ENCODE data around the gene HS3ST6. TPM values are rescaled to one million over a fixed set of nuclear protein-coding genes. Genes with fewer than 3 reads are reported as not detected.
A peak's percentile ranks its signal among the peaks of the same experiment; 100 is the strongest.
"Not testable (repeated sequence)": the region's sequence is repeated elsewhere in the genome, so short reads cannot be mapped to it uniquely, and the experiment has no call there.

HS3ST6 gene
- polyA plus RNA-seq, 4 donors = 0.04 TPM; not detected in 3

DNA sequence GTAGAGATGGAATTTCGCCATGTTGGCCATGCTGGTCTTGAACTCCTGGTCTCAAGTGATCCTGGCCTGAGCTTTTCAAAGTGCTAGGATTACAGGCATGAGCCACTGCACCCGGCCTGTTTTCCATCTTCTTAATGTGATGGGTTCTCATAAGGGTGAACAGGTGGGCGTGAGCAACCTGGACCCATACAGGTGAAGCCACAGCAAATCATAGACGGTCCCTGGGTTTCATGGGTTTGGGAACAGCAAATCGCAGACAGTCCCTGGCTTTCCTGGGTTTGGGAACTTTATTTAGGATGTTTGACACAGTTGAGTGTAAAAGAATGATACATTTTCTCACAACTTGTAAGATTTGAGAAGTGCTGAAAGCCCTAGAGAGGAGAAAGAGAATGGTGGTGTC, 33.3 kb downstream of the HS3ST6 start:
- DNase-seq (no peak), FAIRE-seq (no peak)
- Histone ChIP-seq H3K4me1 (ENCODE audit: control insufficient read depth in 3 of 3, insufficient read depth in 2 of 3, low read depth in 1 of 3, low read length in 2 of 3) (no peaks in the 10 kb centered on the region), H3K27me3 (ENCODE audit: control insufficient read depth in 3 of 3, insufficient read depth in 3 of 3, low read length in 3 of 3) (peaks cover 0 to under 1% (median 0%) of the 10 kb centered on the region in 3 donors), H3K27ac (ENCODE audit: low read depth in 1 of 3, low read length in 2 of 3) (no peak overlapping the region), H3K9me3 (ENCODE audit: control insufficient read depth in 2 of 2, insufficient read depth in 1 of 2, low read depth in 1 of 2, low read length in 1 of 2) (no peaks in the 10 kb centered on the region), H3K4me3 (ENCODE audit: low read depth in 1 of 3, low read length in 3 of 3) (no peak overlapping the region), H3K36me3 (ENCODE audit: control insufficient read depth in 3 of 3, insufficient read depth in 2 of 3, low read depth in 1 of 3, low read length in 3 of 3) (no peaks in the 10 kb centered on the region)
- WGBS, 3 donors = 78 to 95% (median 79%) methylated on average over 5 of the region's 5 CpGs

GRCh38 chr16:1884155-1884760, 34.0 kb downstream of the HS3ST6 start:
- no peaks in the 10 kb centered on the region for H3K36me3 ChIP-seq (ENCODE audit: control insufficient read depth in 3 of 3, insufficient read depth in 2 of 3, low read depth in 1 of 3, low read length in 3 of 3)
- H3K27ac ChIP-seq (ENCODE audit: low read depth in 1 of 3, low read length in 2 of 3) = no peak overlapping the region
- H3K9me3 ChIP-seq (ENCODE audit: control insufficient read depth in 2 of 2, insufficient read depth in 1 of 2, low read depth in 1 of 2, low read length in 1 of 2) = no peaks in the 10 kb centered on the region
- WGBS, 3 donors = 34 to 56% (median 44%) methylated on average over 13 of the region's 13 CpGs
- peak; percentile 50 to 71 for DNase-seq
- H3K27me3 ChIP-seq (ENCODE audit: control insufficient read depth in 3 of 3, insufficient read depth in 3 of 3, low read length in 3 of 3) = peaks cover 0 to 3% (median 0%) of the 10 kb centered on the region in 3 donors
- no peaks in the 10 kb centered on the region for H3K4me1 ChIP-seq (ENCODE audit: control insufficient read depth in 3 of 3, insufficient read depth in 2 of 3, low read depth in 1 of 3, low read length in 2 of 3)
- no peak for FAIRE-seq
- no peak overlapping the region for H3K4me3 ChIP-seq (ENCODE audit: low read depth in 1 of 3, low read length in 3 of 3)

- not testable (repeated sequence) for H3K4me1 ChIP-seq (ENCODE audit: control insufficient read depth in 3 of 3, insufficient read depth in 2 of 3, low read depth in 1 of 3, low read length in 2 of 3); H3K9me3 ChIP-seq (ENCODE audit: control insufficient read depth in 2 of 2, insufficient read depth in 1 of 2, low read depth in 1 of 2, low read length in 1 of 2); H3K36me3 ChIP-seq (ENCODE audit: control insufficient read depth in 3 of 3, insufficient read depth in 2 of 3, low read depth in 1 of 3, low read length in 3 of 3); DNase-seq; H3K4me3 ChIP-seq (ENCODE audit: low read depth in 1 of 3, low read length in 3 of 3); FAIRE-seq; H3K27ac ChIP-seq (ENCODE audit: low read depth in 1 of 3, low read length in 2 of 3)
- peaks cover 0 to 10% (median 3%) of the 10 kb centered on the region in 3 donors for H3K27me3 ChIP-seq (ENCODE audit: control insufficient read depth in 3 of 3, insufficient read depth in 3 of 3, low read length in 3 of 3)
- 87 to 90% (median 89%) methylated on average over 9 of the region's 9 CpGs for WGBS, 3 donors
Observed at GRCh38 chr16:1881172-1881571, 37.0 kb downstream of the HS3ST6 start.

GRCh38 chr16:1879477-1879876, 38.7 kb downstream of the HS3ST6 start:
- DNase-seq (no peak), FAIRE-seq (no peak)
- no peaks in the 10 kb centered on the region for H3K9me3 ChIP-seq (ENCODE audit: control insufficient read depth in 2 of 2, insufficient read depth in 1 of 2, low read depth in 1 of 2, low read length in 1 of 2)
- no peaks in the 10 kb centered on the region for H3K36me3 ChIP-seq (ENCODE audit: control insufficient read depth in 3 of 3, insufficient read depth in 2 of 3, low read depth in 1 of 3, low read length in 3 of 3)
- H3K27ac ChIP-seq (ENCODE audit: low read depth in 1 of 3, low read length in 2 of 3) = no peak overlapping the region
- 54 to 77% (median 67%) methylated on average over 2 of the region's 2 CpGs for WGBS, 3 donors
- H3K4me1 ChIP-seq (ENCODE audit: control insufficient read depth in 3 of 3, insufficient read depth in 2 of 3, low read depth in 1 of 3, low read length in 2 of 3) = no peaks in the 10 kb centered on the region
- H3K27me3 ChIP-seq (ENCODE audit: control insufficient read depth in 3 of 3, insufficient read depth in 3 of 3, low read length in 3 of 3) = peaks cover 0 to 13% (median 3%) of the 10 kb centered on the region in 3 donors
- no peak overlapping the region for H3K4me3 ChIP-seq (ENCODE audit: low read depth in 1 of 3, low read length in 3 of 3)

- WGBS, 3 donors = 73 to 77% (median 75%) methylated on average over 5 of the region's 5 CpGs
- H3K27me3 ChIP-seq (ENCODE audit: control insufficient read depth in 3 of 3, insufficient read depth in 3 of 3, low read length in 3 of 3) = peaks cover 0 to 13% (median 3%) of the 10 kb centered on the region in 3 donors
- H3K4me3 ChIP-seq (ENCODE audit: low read depth in 1 of 3, low read length in 3 of 3) = no peak overlapping the region
- H3K27ac ChIP-seq (ENCODE audit: low read depth in 1 of 3, low read length in 2 of 3) = no peak overlapping the region
- no peaks in the 10 kb centered on the region for H3K36me3 ChIP-seq (ENCODE audit: control insufficient read depth in 3 of 3, insufficient read depth in 2 of 3, low read depth in 1 of 3, low read length in 3 of 3)
- FAIRE-seq (no peak), DNase-seq (no peak)
- no peaks in the 10 kb centered on the region for H3K4me1 ChIP-seq (ENCODE audit: control insufficient read depth in 3 of 3, insufficient read depth in 2 of 3, low read depth in 1 of 3, low read length in 2 of 3)
- no peaks in the 10 kb centered on the region for H3K9me3 ChIP-seq (ENCODE audit: control insufficient read depth in 2 of 2, insufficient read depth in 1 of 2, low read depth in 1 of 2, low read length in 1 of 2)
Observed at GRCh38 chr16:1878256-1878655, 40.0 kb downstream of the HS3ST6 start.

- no peaks in the 10 kb centered on the region for H3K9me3 ChIP-seq (ENCODE audit: control insufficient read depth in 2 of 2, insufficient read depth in 1 of 2, low read depth in 1 of 2, low read length in 1 of 2)
- WGBS, 3 donors = 34 to 54% (median 38%) methylated on average over 11 of the region's 11 CpGs
- peaks cover 0 to 15% (median 3%) of the 10 kb centered on the region in 3 donors for H3K27me3 ChIP-seq (ENCODE audit: control insufficient read depth in 3 of 3, insufficient read depth in 3 of 3, low read length in 3 of 3)
- no peak overlapping the region for H3K4me3 ChIP-seq (ENCODE audit: low read depth in 1 of 3, low read length in 3 of 3)
- FAIRE-seq = no peak
- peak in 1 of 2 donors; percentile 44 for DNase-seq
- no peak overlapping the region for H3K27ac ChIP-seq (ENCODE audit: low read depth in 1 of 3, low read length in 2 of 3)
- no peaks in the 10 kb centered on the region for H3K4me1 ChIP-seq (ENCODE audit: control insufficient read depth in 3 of 3, insufficient read depth in 2 of 3, low read depth in 1 of 3, low read length in 2 of 3)
- no peaks in the 10 kb centered on the region for H3K36me3 ChIP-seq (ENCODE audit: control insufficient read depth in 3 of 3, insufficient read depth in 2 of 3, low read depth in 1 of 3, low read length in 3 of 3)
Observed at GRCh38 chr16:1877804-1878203, 40.4 kb downstream of the HS3ST6 start.

- FAIRE-seq (no peak), DNase-seq (peak in 1 of 2 donors; percentile 79)
- no peaks in the 10 kb centered on the region for H3K9me3 ChIP-seq (ENCODE audit: control insufficient read depth in 2 of 2, insufficient read depth in 1 of 2, low read depth in 1 of 2, low read length in 1 of 2)
- H3K36me3 ChIP-seq (ENCODE audit: control insufficient read depth in 3 of 3, insufficient read depth in 2 of 3, low read depth in 1 of 3, low read length in 3 of 3) = no peaks in the 10 kb centered on the region
- no peak overlapping the region for H3K27ac ChIP-seq (ENCODE audit: low read depth in 1 of 3, low read length in 2 of 3)
- H3K27me3 ChIP-seq (ENCODE audit: control insufficient read depth in 3 of 3, insufficient read depth in 3 of 3, low read length in 3 of 3) = peaks cover 0 to 22% (median 6%) of the 10 kb centered on the region in 3 donors
- no peak overlapping the region for H3K4me3 ChIP-seq (ENCODE audit: low read depth in 1 of 3, low read length in 3 of 3)
- H3K4me1 ChIP-seq (ENCODE audit: control insufficient read depth in 3 of 3, insufficient read depth in 2 of 3, low read depth in 1 of 3, low read length in 2 of 3) = no peaks in the 10 kb centered on the region
- WGBS, 3 donors = 15 to 42% (median 21%) methylated on average over 6 of the region's 6 CpGs
Observed at GRCh38 chr16:1877089-1877488, 41.1 kb downstream of the HS3ST6 start.

- WGBS, 3 donors = 15 to 50% (median 20%) methylated on average over 7 of the region's 7 CpGs
- Histone ChIP-seq H3K27me3 (ENCODE audit: control insufficient read depth in 3 of 3, insufficient read depth in 3 of 3, low read length in 3 of 3) (peaks cover 0 to 25% (median 6%) of the 10 kb centered on the region in 3 donors), H3K4me3 (ENCODE audit: low read depth in 1 of 3, low read length in 3 of 3) (no peak overlapping the region)
Observed at GRCh38 chr16:1876468-1876867, 41.7 kb downstream of the HS3ST6 start.

GRCh38 chr16:1876066-1876465, 42.1 kb downstream of the HS3ST6 start:
- WGBS, 3 donors = 84 to 85% (median 85%) methylated on average over 13 of the region's 13 CpGs
- not testable (repeated sequence) for H3K4me1 ChIP-seq (ENCODE audit: control insufficient read depth in 3 of 3, insufficient read depth in 2 of 3, low read depth in 1 of 3, low read length in 2 of 3); H3K36me3 ChIP-seq (ENCODE audit: control insufficient read depth in 3 of 3, insufficient read depth in 2 of 3, low read depth in 1 of 3, low read length in 3 of 3); H3K9me3 ChIP-seq (ENCODE audit: control insufficient read depth in 2 of 2, insufficient read depth in 1 of 2, low read depth in 1 of 2, low read length in 1 of 2); DNase-seq; H3K27ac ChIP-seq (ENCODE audit: low read depth in 1 of 3, low read length in 2 of 3); FAIRE-seq; H3K4me3 ChIP-seq (ENCODE audit: low read depth in 1 of 3, low read length in 3 of 3)
- H3K27me3 ChIP-seq (ENCODE audit: control insufficient read depth in 3 of 3, insufficient read depth in 3 of 3, low read length in 3 of 3) = peaks cover 0 to 26% (median 6%) of the 10 kb centered on the region in 3 donors

More at GRCh38 chr16:1876468-1876867, 41.7 kb downstream of the HS3ST6 start:
- Histone ChIP-seq H3K4me1 (ENCODE audit: control insufficient read depth in 3 of 3, insufficient read depth in 2 of 3, low read depth in 1 of 3, low read length in 2 of 3) (no peaks in the 10 kb centered on the region), H3K9me3 (ENCODE audit: control insufficient read depth in 2 of 2, insufficient read depth in 1 of 2, low read depth in 1 of 2, low read length in 1 of 2) (no peaks in the 10 kb centered on the region), H3K27ac (ENCODE audit: low read depth in 1 of 3, low read length in 2 of 3) (no peak overlapping the region), H3K36me3 (ENCODE audit: control insufficient read depth in 3 of 3, insufficient read depth in 2 of 3, low read depth in 1 of 3, low read length in 3 of 3) (no peaks in the 10 kb centered on the region)
- DNase-seq = peak in 1 of 2 donors; percentile 85
- no peak for FAIRE-seq
